ENCODE measurements around the gene ITPR2.
"Not testable (repeated sequence)": the region's sequence is repeated elsewhere in the genome, so short reads cannot be mapped to it uniquely, and the experiment has no call there.

ITPR2 gene

GRCh38 chr12:26443309-26443708 lies 389.7 kb downstream of the ITPR2 start:
- DNase-seq (ENCODE audit: low read depth), result no peak

GRCh38 chr12:26441434-26441833 lies 391.6 kb downstream of the ITPR2 start:
- no peak for DNase-seq (ENCODE audit: low read depth)

GRCh38 chr12:26435069-26435404 lies 398.0 kb downstream of the ITPR2 start:
- no peak for DNase-seq (ENCODE audit: low read depth)

- peak; percentile 41 for DNase-seq (ENCODE audit: low read depth)
Observed at GRCh38 chr12:26434299-26435068, 398.5 kb downstream of the ITPR2 start.

GRCh38 chr12:26433701-26434100 lies 399.3 kb downstream of the ITPR2 start:
- not testable (repeated sequence) for DNase-seq (ENCODE audit: low read depth)

- DNase-seq (ENCODE audit: low read depth), result no peak
Observed at GRCh38 chr12:26431211-26431610, 401.8 kb downstream of the ITPR2 start.

GRCh38 chr12:26430596-26430995 lies 402.4 kb downstream of the ITPR2 start:
- not testable (repeated sequence) for DNase-seq (ENCODE audit: low read depth)

GRCh38 chr12:26429070-26429691 lies 403.8 kb downstream of the ITPR2 start:
- DNase-seq (ENCODE audit: low read depth), result no peak

- DNase-seq (ENCODE audit: low read depth), result no peak
Observed at GRCh38 chr12:26428420-26428819, 404.6 kb downstream of the ITPR2 start.

- no peak for DNase-seq (ENCODE audit: low read depth)
Observed at GRCh38 chr12:26426652-26427051, 406.3 kb downstream of the ITPR2 start.

GRCh38 chr12:26425587-26426260 lies 407.3 kb downstream of the ITPR2 start:
- DNase-seq (ENCODE audit: low read depth), result peak; percentile 13

- DNase-seq (ENCODE audit: low read depth), result no peak
Observed at GRCh38 chr12:26422839-26423398, 410.1 kb downstream of the ITPR2 start.

GRCh38 chr12:26416550-26416949 lies 416.4 kb downstream of the ITPR2 start:
- DNase-seq (ENCODE audit: low read depth), result no peak

- no peak for DNase-seq (ENCODE audit: low read depth)
Observed at GRCh38 chr12:26410689-26411088, 422.3 kb downstream of the ITPR2 start.

GRCh38 chr12:26406813-26407212 lies 426.2 kb downstream of the ITPR2 start:
- no peak for DNase-seq (ENCODE audit: low read depth)

- no peak for DNase-seq (ENCODE audit: low read depth)
Observed at GRCh38 chr12:26406391-26406790, 426.6 kb downstream of the ITPR2 start.

GRCh38 chr12:26403601-26404000 lies 429.4 kb downstream of the ITPR2 start:
- DNase-seq (ENCODE audit: low read depth), result no peak

GRCh38 chr12:26402648-26403047 lies 430.3 kb downstream of the ITPR2 start:
- no peak for DNase-seq (ENCODE audit: low read depth)

GRCh38 chr12:26401874-26402273 lies 431.1 kb downstream of the ITPR2 start:
- DNase-seq (ENCODE audit: low read depth), result no peak

GRCh38 chr12:26400627-26401026 lies 432.4 kb downstream of the ITPR2 start:
- no peak for DNase-seq (ENCODE audit: low read depth)

- no peak for DNase-seq (ENCODE audit: low read depth)
Observed at GRCh38 chr12:26399381-26399780, 433.6 kb downstream of the ITPR2 start.

GRCh38 chr12:26396402-26396801 lies 436.6 kb downstream of the ITPR2 start:
- DNase-seq (ENCODE audit: low read depth), result no peak

- DNase-seq (ENCODE audit: low read depth), result no peak
Observed at GRCh38 chr12:26389343-26389742, 443.7 kb downstream of the ITPR2 start.

Measured in stromal cell of bone marrow (primary cell).